Hepatocyte (in vitro differentiated cells): ENCODE measurements around the gene CPZ. TPM values are rescaled to one million over a fixed set of nuclear protein-coding genes. Genes with fewer than 3 reads are reported as not detected.

Source experiments
- DNase-seq: peaks from one replicate; pipeline ENCODE4 v3.0.0-alpha.2; 2016; ENCODE audit warnings: low spot score
- H2AFZ ChIP-seq: fragments of 200-600 bp; sonication (generic); 2 replicates; pipeline ENCODE4 v1.6.0; 2016; ENCODE audit warnings: antibody characterized with exemption, mild to moderate bottlenecking
- H3K27ac ChIP-seq: fragments of 200-600 bp; sonication (generic); 2 replicates; pipeline ENCODE4 v1.5.1; 2016; ENCODE audit warnings: mild to moderate bottlenecking
- H3K27me3 ChIP-seq: fragments of 200-600 bp; sonication (generic); 2 replicates; pipeline ENCODE4 v1.6.1; 2016
- H3K36me3 ChIP-seq: fragments of 200-600 bp; sonication (generic); replicated peaks from 2 replicates; pipeline ENCODE4 v1.5.1; 2016; ENCODE audit warnings: low read depth; ENCODE audit not compliant: insufficient read depth
- H3K4me1 ChIP-seq: fragments of 200-600 bp; sonication (generic); 2 replicates; pipeline ENCODE4 v1.5.1; 2016; ENCODE audit warnings: mild to moderate bottlenecking, moderate library complexity; ENCODE audit not compliant: insufficient read depth
- H3K4me2 ChIP-seq: fragments of 200-600 bp; sonication (generic); 2 replicates; pipeline ENCODE4 v1.6.0; 2016
- H3K4me3 ChIP-seq: fragments of 200-600 bp; sonication (generic); 2 replicates; pipeline ENCODE4 v1.5.1; 2016; ENCODE audit warnings: mild to moderate bottlenecking
- H3K79me2 ChIP-seq: fragments of 200-600 bp; sonication (generic); 2 replicates; pipeline ENCODE4 v1.6.0; 2017; ENCODE audit warnings: mild to moderate bottlenecking
- H3K9me2 ChIP-seq: fragments of 200-600 bp; sonication (generic); replicated peaks from 2 replicates; pipeline ENCODE4 v1.6.0; 2017; ENCODE audit warnings: mild to moderate bottlenecking; ENCODE audit not compliant: insufficient read depth
- H3K9me3 ChIP-seq: fragments of 200-600 bp; sonication (generic); 2 replicates; pipeline ENCODE4 v1.5.1; 2016; ENCODE audit warnings: low read depth, mild to moderate bottlenecking
- H4K20me1 ChIP-seq: fragments of 200-600 bp; sonication (generic); 2 replicates; pipeline ENCODE4 v1.6.0; 2016; ENCODE audit warnings: mild to moderate bottlenecking; ENCODE audit not compliant: insufficient read depth, poor library complexity, severe bottlenecking
- CTCF ChIP-seq: fragments of 200-600 bp; sonication (generic); IDR thresholded peaks from 2 replicates; pipeline ENCODE4 v1.5.1; 2016; ENCODE audit warnings: antibody characterized with exemption, mild to moderate bottlenecking; ENCODE audit not compliant: poor library complexity
- EZH2 ChIP-seq: fragments of 200-600 bp; sonication (generic); IDR thresholded peaks from 2 replicates; pipeline ENCODE4 v1.6.1; 2016; ENCODE audit warnings: antibody characterized with exemption, mild to moderate bottlenecking, borderline replicate concordance
- EZH2phosphoT487 ChIP-seq: fragments of 200-600 bp; sonication (generic); IDR thresholded peaks from one replicate; pipeline ENCODE4 v1.6.1; 2018; ENCODE audit warnings: antibody characterized with exemption, mild to moderate bottlenecking, low read depth, moderate library complexity; ENCODE audit not compliant: unreplicated experiment, severe bottlenecking
- WGBS: methylation state at CpG from one replicate; pipeline ENCODE4 v1.1.6; 2016; ENCODE audit warnings: low lambda C conversion rate; ENCODE audit errors: missing lambda C conversion rate; 5-methylcytosine and 5-hydroxymethylcytosine counted together
- polyA plus RNA-seq: library from polyadenylated mRNA; unstranded; fragments of >200 nt; fragmentation: Nextera tagmentation; extraction: Ambion mirVana; gene quantifications from 2 replicates; pipeline ENCODE4 v1.2.1, GENCODE V29; 2016
- total RNA-seq: library from RNA; depleted of rRNA; stranded (reverse); fragments of >200 nt; gene quantifications from 2 replicates; pipeline ENCODE4 v1.2.3, GENCODE V29; 2014

Gene CPZ
- total and polyA plus RNA-seq, 2 experiments from 2014 or later: 34.8 to 113 TPM

DNA sequence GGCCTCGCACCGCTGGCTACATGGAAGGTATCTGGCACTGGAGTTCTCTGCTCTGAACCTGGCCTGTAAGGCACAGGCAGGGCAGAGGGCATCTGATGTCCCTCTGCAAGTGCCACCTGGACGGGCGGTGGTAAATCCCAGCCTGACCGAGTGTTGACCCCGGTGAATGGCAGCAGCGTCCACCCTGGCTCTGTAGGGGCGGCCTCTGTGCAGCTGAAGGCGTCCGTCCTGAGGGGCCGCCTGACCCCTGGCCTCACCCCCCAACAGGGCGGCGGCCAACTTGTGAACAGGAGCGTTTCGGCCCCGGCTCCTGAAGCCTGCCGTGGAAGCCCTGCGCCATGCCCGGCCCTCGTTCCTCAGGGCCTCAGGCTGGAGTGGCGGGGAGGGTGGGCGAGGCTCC, 51.4 kb downstream of the CPZ start:
- Histone ChIP-seq H2AFZ (no peak overlapping the region), H3K9me3 (no peaks in the 10 kb centered on the region), H4K20me1 (no peaks in the 10 kb centered on the region), H3K4me2 (no peak overlapping the region), H3K27ac (no peak overlapping the region), H3K4me3 (no peak overlapping the region), H3K27me3 (no peaks in the 10 kb centered on the region), H3K79me2 (no peaks in the 10 kb centered on the region), H3K4me1 (no peaks in the 10 kb centered on the region), H3K36me3 (no peaks in the 10 kb centered on the region), H3K9me2 (no peaks in the 10 kb centered on the region)
- TF ChIP-seq EZH2 (no peak), CTCF (no peak), EZH2phosphoT487 (no peak)
- no peak for DNase-seq
- WGBS: 91% methylated on average over 22 of the region's 22 CpGs

DNA sequence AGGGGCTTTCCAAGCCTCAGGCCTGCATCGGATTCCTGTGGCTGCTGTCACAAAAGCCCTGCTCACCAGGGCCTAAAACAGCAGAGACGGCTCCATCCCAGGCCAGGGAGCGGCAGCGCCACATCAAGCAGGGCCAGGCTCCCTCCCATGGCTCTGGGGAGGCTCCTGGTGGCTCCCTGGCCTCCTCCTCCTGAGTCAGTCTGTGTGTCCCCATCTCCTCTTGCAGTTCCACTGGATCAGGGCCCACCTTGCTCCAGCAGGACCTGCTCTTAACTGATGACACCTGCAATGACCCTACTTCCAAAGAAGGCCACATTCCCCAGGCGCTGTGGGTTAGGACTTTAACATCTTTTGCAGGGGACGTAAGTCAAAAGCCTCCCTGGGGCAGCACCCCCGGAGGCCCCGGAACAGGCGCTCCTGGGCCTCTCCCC, 51.9 kb downstream of the CPZ start:
- no peak overlapping the region for H3K4me3 ChIP-seq
- no peaks in the 10 kb centered on the region for H3K36me3 ChIP-seq
- no peak overlapping the region for H2AFZ ChIP-seq
- no peaks in the 10 kb centered on the region for H4K20me1 ChIP-seq
- no peaks in the 10 kb centered on the region for H3K79me2 ChIP-seq
- H3K9me3 ChIP-seq: no peaks in the 10 kb centered on the region
- no peak for DNase-seq
- H3K4me1 ChIP-seq: no peaks in the 10 kb centered on the region
- H3K27ac ChIP-seq: no peak overlapping the region
- no peaks in the 10 kb centered on the region for H3K9me2 ChIP-seq
- 92% methylated on average over 9 of the region's 9 CpGs for WGBS
- TF ChIP-seq CTCF (no peak), EZH2 (no peak), EZH2phosphoT487 (no peak)
- no peak overlapping the region for H3K4me2 ChIP-seq
- no peaks in the 10 kb centered on the region for H3K27me3 ChIP-seq

DNA sequence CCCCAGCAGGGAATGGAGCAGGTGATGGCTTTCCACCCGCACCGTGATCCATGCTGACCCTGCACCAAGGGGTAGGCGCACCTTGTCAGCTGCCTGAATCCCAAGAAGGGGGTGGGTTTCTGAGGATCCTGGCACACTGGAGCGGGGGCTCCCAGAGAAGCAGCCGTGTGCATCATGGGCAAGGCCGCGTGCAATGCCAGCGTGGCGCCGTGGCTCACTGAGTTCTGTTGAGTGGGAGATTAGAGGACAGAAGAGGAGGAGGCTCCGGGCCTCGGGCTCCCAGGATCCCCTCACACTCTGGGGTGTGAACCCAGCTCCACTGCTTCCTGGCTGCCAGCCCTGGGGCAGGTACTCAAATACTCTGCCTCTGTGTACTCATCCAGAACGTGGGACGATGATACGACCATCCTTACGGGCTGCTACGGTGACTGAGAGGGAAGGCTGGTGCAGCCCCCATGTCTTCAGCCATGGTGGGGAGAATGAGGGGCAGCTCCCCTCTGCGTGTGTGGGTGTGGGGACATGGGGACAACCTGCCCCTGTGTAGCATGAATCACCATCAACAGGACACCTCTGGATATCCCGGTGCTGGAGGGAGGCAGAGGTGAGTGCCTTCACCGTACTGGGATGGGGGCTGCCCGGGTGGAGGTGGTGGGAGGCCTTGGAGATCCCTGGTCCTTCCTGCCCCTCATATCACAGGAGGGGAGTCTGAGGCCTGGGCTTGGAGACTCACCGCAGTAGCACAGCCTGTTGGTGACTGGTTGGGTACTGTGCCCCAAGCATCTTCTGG, 52.6 kb downstream of the CPZ start:
- Histone ChIP-seq H3K27ac (no peak overlapping the region), H4K20me1 (no peaks in the 10 kb centered on the region), H3K4me3 (no peak overlapping the region), H2AFZ (no peak overlapping the region), H3K36me3 (no peaks in the 10 kb centered on the region), H3K9me3 (no peaks in the 10 kb centered on the region), H3K4me2 (no peak overlapping the region), H3K79me2 (no peaks in the 10 kb centered on the region), H3K9me2 (no peaks in the 10 kb centered on the region), H3K27me3 (no peaks in the 10 kb centered on the region), H3K4me1 (no peaks in the 10 kb centered on the region)
- 89% methylated on average over 22 of the region's 22 CpGs for WGBS
- no peak for TF ChIP-seq EZH2phosphoT487
- no peak for TF ChIP-seq CTCF
- TF ChIP-seq EZH2: no peak
- no peak for DNase-seq

DNA sequence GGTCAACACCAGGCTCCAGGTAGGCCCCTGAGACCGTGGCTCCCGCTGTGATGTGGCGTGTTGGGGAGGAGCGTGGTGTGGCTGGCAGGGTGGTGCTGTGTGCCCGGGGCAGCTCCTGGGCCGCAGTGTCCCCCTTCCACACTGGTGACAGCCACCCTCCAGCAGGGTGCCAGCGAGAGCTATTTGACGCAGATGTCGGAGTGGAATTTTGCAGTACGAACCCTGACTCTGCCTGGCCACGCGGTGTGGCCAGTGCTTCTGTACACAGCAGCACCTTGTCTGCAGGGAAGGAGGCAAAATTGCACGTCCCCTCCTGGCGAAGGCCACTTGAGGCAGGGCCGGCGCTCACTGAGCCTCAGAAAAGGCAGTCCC, 53.2 kb downstream of the CPZ start:
- Histone ChIP-seq H3K36me3 (no peaks in the 10 kb centered on the region), H3K27me3 (no peaks in the 10 kb centered on the region)
- no peak for DNase-seq

More for the DNA sequence above, 53.2 kb downstream of the CPZ start:
- no peaks in the 10 kb centered on the region for H3K4me1 ChIP-seq
- no peak overlapping the region for H2AFZ ChIP-seq
- H3K27ac ChIP-seq: no peak overlapping the region
- no peaks in the 10 kb centered on the region for H3K9me3 ChIP-seq
- TF ChIP-seq EZH2 (no peak), EZH2phosphoT487 (no peak), CTCF (no peak)
- H3K4me3 ChIP-seq: no peak overlapping the region
- no peaks in the 10 kb centered on the region for H3K79me2 ChIP-seq
- WGBS: 88% methylated on average over 16 of the region's 16 CpGs
- no peaks in the 10 kb centered on the region for H4K20me1 ChIP-seq
- no peaks in the 10 kb centered on the region for H3K9me2 ChIP-seq
- H3K4me2 ChIP-seq: no peak overlapping the region
